HG02623 (cell line): ENCODE data around the gene ROPN1.
"Not testable (repeated sequence)": the region's sequence is repeated elsewhere in the genome, so short reads cannot be mapped to it uniquely, and the experiment has no call there.

Experiments
- ATAC-seq: cut with Tn5 transposase; IDR thresholded peaks from one replicate; pipeline ENCODE4 v1.9.1; 2021; ENCODE audit warnings: moderate library complexity; ENCODE audit not compliant: unreplicated experiment

The ROPN1 gene

GRCh38 chr3:124001366-124001765, 9.4 kb upstream of the ROPN1 start:
- not testable (repeated sequence) for ATAC-seq

- ATAC-seq, result no peak
Observed at GRCh38 chr3:123997543-123997942, 5.6 kb upstream of the ROPN1 start.

GRCh38 chr3:123993818-123994217, 1.9 kb upstream of the ROPN1 start:
- ATAC-seq, result no peak

DNA sequence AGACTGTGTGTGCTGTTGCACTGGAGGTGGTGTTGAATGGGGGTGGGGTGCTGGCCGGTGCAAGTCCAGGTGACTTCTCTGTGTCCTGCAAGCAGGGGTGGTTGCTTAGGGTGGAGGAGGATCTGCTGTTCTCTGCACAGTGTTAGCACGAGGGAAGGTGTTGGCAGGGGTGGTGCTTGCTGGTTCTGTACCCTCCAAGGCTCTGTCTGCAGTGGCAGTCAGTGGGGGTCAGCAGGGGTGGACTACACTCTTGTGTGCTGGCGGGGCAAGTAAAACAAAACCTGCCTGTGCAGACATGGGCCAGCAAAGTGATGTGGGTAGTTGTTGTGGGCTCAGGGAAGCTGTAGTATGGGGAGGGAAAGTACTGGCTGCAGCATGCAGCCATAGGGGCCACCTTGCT, 5.5 kb downstream of the ROPN1 start:
- ATAC-seq, result no peak

DNA sequence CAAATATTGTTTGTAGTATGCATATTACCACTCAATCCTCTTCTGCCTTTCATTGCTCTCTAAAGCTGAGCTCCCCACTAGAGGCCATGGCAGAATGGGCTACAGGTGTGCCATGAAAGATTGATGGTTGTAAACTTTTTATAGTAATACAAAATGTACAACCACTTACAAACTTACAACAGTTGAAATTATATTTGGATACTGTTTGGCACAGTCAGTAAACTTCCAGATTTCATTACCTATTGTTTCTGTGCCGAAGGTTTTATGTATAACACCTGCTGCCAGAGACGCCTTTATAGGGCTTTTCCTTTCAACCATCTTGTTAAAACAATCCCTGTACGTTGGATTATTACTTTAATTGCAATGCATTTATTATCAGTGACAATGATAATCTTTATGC, 7.0 kb downstream of the ROPN1 start:
- no peak for ATAC-seq

- ATAC-seq, result no peak
Observed at GRCh38 chr3:123984350-123984749, 7.6 kb downstream of the ROPN1 start.

DNA sequence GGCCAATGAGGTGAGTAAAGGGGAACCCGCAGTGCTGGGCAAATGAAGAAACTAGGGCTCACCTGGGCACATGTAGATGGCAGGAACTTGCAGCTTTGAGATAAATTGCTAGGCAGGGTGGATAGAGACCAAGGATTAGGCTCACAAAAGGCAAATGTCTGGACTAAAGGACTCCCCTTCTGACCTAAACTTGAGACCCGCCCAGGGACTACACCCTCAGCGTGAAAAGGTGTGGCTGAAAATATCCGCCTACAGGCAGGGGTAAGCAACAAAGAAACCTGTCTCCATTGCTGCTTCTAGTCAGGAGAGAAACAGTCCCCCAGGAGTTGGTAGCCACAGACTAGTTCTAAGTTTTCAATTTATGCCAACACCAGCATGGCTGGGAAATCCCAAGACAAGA, 10.6 kb downstream of the ROPN1 start:
- not testable (repeated sequence) for ATAC-seq

- ATAC-seq, result no peak
Observed at GRCh38 chr3:123980539-123980938, 11.4 kb downstream of the ROPN1 start.

- not testable (repeated sequence) for ATAC-seq
Observed at GRCh38 chr3:123979525-123980501, 12.1 kb downstream of the ROPN1 start.

GRCh38 chr3:123976904-123977303, 15.0 kb downstream of the ROPN1 start:
- not testable (repeated sequence) for ATAC-seq

DNA sequence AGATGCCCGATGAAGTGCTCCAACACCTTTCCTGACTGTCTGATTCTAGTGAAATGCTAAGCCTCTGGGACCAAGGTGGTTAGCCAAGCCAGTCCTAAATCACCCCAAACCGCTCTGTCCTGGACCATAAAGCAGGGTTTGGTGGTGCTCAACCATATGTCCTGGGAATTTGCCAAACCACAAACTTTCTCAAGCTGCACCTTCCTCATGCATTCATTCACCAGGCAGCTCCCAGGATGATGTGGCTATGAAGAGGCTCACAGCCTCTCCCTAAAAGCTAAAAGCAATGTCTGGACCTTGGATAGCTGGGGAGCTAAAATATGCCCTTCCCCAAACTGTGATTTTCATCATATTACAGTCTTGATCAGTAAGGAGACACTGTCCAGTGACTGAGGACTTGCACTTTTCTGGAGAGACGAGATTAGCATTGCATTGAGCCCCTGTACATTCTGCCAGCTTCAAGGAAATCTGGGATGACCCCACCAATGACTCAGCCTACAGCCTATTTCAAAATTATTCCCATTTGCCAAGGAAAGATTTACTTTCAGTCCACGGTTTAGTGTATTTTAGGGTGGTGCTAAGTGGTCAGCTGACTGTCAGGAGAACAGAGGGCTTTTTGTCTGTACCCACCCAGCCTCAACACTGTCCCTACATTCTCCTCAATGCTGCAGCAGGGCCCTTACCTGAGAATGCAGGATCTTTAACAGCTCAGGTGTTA, 15.6 kb downstream of the ROPN1 start:
- ATAC-seq, result not testable (repeated sequence)

DNA sequence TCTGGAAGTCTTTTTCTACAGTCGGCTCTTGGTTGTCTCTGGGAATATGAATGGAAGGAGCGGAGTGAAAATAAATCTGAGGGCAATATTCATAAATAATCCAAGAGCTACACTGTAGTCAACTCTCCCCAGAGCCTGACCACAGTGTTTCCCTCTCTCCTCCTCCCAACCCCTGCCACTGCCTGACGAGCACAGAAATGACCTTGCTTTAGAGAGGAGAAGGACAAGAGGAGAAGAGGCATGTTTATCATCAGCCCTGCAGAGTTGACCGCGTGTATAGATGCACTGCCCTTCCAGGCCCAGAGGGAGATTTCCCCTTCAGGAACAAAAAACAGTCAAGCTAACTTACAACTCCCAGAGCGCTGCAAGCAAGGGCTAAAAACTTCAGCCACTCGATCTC, 16.9 kb downstream of the ROPN1 start:
- not testable (repeated sequence) for ATAC-seq

GRCh38 chr3:123971406-123971805, 20.5 kb downstream of the ROPN1 start:
- no peak for ATAC-seq

GRCh38 chr3:123967260-123967659, 24.7 kb downstream of the ROPN1 start:
- not testable (repeated sequence) for ATAC-seq

DNA sequence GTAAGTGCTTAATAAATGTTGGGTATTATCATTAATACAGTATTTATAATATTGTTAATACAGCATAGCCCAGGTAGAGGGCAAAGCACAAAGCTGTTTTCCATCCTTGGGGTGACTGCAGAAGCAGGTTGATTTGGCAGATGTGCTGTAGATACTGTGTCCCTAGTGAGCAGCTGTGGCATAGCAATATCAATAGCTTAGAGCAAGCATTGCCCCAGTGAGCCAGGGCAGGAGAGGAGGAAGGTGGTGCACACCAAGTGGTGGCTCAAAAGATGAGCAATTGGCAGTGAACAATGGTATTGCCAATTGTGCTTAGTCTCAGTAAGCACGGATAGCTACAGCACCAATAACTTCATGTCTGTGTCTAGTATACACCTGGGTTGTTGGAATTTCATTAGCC, 25.1 kb downstream of the ROPN1 start:
- ATAC-seq, result not testable (repeated sequence)

GRCh38 chr3:123964793-123965192, 27.1 kb downstream of the ROPN1 start:
- not testable (repeated sequence) for ATAC-seq

GRCh38 chr3:123961508-123961856, 30.4 kb downstream of the ROPN1 start:
- ATAC-seq, result no peak

GRCh38 chr3:123960781-123961507, 31.0 kb downstream of the ROPN1 start, which contains the start of gene CCDC14:
TSS of gene CCDC14 (minus strand) at chr3:123961229. CDS start at chr3:123961173, 56 bp downstream.
- peak; percentile 87 for ATAC-seq

- peak; percentile 80 for ATAC-seq
Observed at GRCh38 chr3:123953735-123954134, 38.2 kb downstream of the ROPN1 start.

DNA sequence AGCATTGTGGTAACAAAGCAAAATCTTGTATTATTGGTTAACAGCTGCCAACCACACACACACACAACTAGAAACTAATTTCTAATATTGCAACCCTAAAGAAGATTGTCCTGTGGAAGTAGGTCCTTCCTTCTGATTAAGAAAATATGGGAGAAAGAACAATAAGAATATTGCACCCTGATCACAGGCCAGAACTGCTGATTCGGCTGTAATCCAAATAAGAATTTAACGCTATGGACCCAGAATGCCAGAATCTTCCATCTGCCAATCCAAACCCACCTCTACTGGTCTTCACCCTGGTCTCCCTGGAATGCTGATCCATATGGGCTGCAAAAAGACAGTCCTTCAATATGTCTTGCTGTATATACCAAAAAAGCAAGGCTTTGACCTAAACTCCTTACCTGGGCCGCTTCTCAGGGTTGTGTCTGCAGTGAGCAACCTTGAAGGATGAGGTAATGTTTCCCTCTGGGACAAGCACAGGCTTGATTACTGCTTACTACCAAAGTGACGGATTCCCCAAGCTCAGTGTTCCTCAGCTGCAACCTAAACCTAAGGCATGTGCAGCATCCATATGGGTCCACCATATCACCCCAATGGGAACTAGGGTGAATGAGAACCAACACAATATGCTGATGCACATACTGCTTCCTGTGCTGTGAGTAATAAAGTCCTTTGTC, 38.9 kb downstream of the ROPN1 start:
- no peak for ATAC-seq
